Stromal cell of bone marrow (primary cell): ENCODE measurements around the gene TNS3.

Experiments used
- DNase-seq: peaks from one replicate; pipeline ENCODE4 v3.0.0-alpha.2; 2012; ENCODE audit warnings: low read depth

TNS3 gene

DNA sequence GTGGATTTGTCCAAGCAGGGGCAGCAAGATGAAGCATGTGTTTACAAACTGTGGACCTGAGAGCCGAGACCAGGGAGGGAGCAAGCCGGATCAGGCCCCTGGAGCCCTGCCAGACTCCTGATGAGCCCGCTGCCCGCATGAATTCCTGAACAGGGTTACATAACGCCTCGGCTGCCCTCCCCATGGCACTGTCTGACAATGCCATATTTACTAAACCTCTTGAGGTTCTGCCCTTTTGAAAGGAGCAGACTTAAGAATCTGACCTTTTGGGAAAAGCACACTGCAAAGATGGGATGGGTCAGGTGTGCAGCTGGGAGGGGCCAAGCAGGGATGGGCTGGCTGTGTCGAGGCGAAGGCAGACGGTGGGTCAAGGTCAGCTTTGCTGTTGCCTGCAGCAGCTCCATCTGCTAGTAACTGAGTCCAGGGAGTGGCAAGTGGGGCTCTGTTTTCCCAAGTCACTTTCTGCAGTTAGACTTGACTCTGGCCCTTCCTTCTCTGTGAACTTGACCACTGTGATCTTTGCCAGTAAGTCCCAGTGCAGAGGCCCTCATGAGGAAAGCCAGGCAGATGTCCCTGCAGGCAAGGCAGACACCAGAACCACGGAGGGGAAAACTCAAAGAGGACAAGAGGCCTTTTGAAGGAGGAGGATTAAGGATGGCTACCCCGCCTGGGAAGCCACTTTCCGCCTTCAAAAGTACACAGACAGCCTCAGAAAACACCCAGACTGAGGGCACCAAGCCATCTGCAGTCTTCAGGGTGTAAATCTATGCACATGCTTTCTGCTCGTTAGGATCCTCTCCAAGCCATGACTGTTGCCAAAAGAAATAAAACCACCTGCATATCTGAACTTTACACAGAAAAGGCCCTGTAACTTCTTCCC, 175.8 kb downstream of the TNS3 start:
- no peak for DNase-seq

DNA sequence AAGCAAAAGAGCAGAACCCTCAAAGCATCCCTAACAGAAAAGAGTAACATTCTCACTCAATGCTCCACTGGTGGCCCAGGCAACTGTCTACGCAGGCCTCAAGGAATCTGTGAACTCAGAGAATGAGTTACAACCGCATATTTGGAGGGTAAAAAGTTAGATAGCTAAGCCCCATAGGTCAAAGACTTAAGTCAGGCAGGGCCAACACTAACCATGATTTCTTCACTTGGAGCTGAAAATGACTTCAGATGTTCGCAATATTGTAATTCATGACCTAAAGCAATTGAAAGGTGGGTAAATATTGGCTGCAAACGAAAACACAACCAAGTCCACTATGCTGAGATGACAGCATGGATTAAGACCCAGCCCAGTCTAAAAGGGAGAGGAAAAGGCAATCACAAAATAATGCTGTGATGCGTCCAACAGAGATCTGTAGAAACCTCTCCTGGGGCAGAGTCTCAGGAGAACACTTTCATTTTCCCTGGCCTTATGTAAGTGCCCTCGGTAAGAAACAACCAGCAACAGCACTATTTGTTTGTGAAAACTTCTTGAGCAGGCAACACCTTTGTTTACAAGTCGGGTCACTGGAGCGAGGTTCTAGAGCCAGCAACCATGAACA, 176.5 kb downstream of the TNS3 start:
- DNase-seq = no peak

DNA sequence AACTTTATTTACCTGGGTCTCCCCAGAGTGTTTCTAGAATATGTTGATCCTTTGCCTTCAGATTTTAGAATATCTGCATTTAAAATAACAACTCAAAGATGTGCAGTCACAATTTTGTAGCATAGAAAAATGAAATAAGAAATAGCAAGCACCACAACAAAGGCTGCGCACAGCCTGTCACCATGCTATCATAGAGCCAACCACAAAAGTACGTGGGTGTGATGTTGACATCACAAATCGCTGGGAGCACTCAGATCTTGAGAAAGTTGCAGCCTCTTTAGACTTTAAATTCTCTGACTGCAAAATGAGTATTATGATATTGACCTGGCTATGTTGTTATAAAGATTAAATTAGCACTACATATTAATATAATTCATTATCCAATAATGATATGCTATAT, 177.9 kb downstream of the TNS3 start:
- peak; percentile 48 for DNase-seq

DNA sequence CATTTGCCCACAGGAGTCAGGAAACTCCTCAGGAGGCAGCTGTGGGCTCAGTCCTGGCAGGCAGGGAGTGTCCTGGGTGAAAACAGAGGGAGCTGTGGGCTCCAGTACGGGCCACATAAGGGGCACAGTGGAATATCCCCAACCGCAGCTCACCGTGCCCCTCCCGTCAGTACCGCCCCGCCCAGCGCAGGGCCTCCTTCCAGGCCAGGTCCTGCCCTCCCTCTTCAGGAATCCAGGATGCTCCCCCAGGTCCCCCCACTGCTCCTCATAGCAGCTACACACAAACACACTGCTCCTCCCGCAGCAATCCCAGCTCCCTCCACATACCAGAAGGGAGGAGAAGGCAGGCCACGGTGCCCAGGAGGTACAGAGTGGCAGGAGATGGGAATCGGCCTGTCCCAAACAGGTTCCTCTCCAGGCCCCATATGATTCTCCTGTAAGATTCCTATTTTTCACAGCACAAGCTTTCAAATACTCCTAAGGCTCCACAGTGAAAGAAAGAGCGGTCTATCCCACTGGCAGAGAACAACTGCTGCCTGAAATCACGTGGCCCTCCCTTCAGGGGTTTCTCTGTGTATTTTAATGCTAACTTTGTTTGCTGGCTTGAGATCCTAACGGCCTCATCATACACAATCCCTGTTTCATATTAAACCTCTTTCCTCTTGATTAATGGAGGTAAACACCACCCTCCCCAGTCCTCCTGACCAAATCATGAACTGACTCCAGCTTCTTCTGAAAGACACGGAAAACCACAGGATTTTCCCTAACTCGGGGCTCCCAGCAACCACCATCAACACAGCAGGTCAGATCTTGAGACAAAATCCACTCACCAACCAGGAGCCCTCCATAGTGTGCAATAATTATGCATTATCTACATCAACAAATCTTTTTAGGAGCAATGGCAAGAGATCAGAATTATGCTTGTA, 178.7 kb downstream of the TNS3 start:
- DNase-seq = no peak

DNA sequence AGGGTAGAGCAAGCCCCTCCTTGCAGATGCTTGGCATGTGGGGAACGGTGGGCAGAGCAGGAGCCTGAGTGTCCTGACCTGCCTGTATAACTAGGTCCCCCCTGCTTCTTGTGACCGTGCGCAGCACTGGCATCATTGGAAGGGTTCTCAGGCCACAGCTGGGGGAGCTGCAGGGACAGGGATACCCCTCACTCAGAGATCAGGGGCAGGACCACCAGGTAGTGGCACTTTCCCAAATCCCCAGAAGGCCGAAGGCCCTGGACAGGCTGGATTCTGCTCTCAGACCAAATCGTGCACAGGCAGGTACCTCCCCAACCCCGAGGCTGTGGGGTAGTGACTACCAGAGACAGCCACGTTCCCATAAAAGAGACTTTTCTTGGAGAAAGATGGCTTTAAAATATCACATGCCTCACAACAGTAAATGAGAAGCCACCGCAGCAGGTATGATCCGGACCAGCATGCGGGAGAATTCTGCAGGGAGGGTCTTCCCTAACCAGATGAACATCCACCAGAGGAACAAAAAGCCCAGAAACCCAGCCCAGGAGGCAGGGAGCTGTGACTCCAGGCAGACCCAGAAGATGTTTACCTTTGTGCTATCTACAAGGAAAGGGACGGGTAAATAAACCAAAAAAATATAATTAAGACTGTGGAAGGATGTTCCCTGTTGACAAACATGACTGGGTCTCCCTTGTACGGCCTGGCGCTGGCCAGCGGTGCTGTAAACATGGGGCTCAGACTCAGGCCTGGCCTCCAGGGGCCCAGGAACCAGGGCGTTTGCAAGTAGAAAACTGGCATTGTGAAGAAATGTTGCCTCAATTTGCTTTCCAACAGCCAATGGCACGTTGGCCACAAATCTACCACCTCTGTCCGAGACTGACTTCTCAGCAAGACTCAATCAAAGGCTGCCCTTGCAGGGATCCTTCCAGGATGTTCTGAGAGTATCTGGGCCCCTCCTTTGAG, 180.0 kb downstream of the TNS3 start:
- no peak for DNase-seq

DNA sequence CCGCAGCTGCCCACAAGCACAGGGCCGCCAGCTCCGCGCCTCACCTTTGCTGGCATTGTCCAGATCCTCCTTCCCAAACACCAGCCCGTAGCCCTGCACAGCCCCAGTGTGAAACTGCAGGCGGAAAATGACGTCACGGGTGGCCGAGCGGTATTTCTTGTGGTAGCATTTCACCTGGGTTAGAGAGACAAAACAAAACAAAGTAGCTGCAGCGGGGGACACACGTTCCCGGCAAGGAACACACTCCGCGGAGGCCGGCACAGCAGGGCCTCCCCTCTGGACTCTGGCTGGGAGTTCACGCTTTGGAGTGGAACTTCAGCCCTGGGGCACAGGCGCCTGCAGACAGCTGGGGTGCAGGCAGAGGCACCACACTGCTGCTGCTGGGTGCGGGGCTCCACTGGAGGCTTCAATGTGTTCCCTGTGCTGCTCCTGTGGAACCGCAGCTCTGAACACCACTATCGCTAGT, 181.1 kb downstream of the TNS3 start:
- no peak for DNase-seq

DNA sequence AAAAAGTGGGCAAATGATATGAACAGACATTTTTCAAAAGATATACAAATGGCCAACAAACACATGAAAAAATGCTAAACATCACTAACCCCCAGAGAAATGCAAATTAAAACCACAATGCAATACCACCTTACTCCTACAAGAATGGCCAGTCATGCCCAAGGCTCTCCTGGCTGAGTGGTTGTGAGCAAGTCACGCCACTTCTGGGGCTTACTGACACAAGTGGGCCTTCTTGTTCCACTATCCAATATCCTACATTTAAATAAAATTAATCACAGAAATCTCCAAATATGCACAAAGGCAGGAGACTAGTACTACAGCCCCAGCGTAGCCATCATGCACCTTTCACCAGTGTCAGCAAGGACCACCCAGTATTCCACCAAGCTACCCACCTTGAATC, 181.9 kb downstream of the TNS3 start:
- DNase-seq = no peak

DNA sequence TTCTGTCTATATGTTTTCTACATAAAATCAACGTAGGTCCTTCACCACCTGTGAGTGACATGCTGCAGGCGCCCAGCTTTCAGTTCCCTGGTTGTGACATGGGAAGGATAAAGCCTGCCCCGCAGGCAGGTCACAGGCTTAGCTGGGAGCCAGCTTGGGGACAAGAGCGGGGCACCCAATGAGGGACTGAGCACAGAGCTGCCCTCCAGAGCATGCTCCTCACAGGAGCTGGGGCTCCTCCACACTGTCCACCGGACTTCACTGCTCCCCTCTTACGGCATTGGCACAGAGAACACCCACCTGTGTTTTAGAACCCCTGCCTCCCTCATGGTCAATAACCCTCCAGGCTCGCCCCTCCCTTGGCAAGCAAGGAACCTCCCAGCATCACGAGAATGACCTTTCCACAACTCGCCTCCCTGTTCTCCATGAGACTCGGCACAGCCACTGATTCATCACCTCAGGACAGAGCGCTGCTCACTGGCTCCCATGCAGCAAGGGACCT, 187.1 kb downstream of the TNS3 start:
- no peak for DNase-seq

DNA sequence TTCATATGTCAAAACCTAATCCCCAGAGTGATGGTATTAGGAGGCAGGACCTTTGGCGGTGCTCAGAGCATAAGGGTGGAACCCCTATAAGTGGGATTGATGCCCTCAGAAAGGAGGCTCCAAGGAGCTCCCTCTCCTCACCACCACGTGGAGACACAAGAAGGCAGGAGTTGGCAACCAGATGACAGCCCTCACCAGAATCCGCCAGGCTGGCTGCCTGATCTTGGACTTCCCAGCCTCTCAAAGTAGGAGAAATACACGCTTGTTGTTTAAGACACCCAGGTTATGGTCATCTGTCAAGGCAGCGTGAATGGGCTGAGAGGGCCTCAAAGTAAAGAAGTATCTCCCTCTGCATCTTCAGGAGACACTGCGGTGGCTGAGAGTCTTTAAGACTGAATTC, 187.7 kb downstream of the TNS3 start:
- no peak for DNase-seq

DNA sequence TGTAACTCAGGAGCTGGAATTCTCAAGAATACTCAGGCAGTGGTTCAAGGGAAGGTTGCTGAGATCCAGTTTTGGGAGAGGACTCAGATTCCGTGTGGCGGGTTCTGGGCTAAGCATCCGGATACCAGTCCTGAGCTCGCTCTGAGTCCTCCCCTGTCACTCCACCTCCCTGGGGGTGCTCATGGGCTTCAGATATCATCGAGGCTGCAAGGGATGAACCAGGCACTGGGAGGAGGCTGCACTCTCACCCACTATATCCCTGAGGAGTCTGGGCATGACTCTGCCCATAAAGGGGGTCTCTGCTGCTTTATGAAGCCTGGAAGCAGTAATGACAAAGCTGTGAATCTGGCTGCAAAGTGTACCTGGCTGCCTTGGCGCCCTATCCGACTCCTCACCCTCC, 188.5 kb downstream of the TNS3 start:
- DNase-seq = no peak

DNA sequence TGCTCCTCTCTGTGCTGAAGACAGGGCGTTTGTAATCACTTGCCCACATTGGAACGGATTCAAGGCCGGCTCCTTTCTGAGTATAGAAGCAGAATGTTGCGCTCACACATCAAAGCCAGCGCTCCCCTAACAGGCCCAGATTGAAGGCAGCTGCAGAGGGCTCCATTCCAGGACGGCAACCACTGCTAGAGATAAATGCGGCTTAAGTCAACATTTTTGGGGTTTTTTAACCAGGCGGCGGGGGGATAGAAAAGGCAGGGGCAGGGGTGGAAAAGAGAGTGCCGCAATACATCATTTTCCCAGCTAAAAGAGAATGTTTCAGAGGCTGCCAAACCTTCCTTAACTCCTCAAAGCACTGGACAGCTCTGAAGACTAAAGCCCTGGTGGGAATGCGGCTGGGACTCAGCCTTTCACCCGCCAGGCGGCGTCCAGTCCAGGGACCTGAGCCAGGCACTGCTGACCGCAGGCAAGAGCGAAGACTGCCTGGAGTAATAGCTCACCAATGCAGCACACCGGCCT, 189.6 kb downstream of the TNS3 start:
- DNase-seq = peak; percentile 73

DNA sequence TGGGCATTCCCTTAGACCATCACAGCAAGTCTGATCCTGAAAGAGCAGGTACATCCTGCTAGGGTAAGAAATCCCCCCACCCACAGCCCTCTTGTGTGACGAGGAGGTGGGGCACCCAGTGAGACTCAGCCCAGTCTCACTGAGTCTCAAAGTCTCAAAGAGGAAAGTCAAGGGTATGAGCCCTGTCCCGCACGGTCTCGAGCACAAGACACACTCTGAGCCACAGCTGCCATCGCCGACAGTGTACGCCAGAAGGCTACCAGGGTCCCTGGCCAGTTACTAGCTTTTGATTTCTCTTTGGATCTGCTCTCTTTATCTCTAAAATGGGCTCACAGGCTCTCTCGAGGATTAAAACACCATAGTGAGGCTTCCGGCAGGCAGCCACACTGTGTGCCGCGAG, 190.2 kb downstream of the TNS3 start:
- no peak for DNase-seq

DNA sequence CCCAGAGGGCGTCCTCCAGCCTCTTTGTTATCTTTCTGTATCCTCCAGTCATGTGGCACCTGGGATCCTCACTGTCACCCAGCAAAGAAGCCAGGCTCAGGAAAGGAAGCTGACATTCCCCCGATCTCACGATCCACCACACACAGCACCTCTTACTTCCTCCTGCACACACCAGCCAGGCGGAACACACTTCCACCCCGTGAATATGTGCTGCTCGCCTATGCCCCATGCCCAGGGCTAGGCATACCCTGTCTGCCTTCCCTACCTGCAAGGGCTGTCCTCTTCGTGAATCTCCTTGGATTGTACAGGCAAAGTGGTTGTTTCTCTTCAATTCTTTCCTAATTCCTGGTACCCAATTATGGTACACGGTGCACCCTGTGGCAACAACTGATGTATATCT, 191.0 kb downstream of the TNS3 start:
- DNase-seq = no peak

DNA sequence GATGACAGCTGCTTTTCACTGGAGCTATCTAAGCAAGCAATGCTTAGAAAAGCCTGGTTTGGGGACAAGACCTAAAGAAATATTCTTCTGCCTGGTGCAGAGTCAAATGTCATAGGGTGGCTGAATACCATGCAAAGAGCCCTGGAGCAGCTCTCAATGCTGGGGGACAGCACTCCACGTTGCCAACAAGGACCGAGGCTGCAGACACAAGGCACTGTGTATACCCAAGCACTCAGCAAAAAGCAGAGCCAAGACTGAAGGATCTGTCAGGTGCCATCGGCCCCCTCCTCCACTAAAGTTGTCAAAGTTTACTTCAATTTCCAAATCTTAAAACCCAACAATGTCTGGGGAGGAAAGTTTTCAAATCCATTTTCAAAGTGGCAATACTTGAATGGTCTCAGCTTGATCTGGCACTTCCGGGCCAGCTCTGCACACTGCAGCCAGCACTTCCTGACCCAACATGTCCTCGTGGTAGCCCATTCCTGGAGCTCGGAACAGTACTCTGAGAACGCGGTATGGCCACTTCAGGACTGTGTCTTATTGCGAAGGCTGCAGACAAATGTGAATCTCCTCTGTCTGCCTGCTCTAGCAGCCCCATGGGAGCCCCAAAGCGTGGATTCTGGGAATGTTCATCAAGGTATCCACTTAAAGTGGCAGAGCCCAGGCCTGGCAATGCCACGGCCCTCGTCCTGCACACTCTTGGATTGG, 191.8 kb downstream of the TNS3 start:
- DNase-seq = no peak

DNA sequence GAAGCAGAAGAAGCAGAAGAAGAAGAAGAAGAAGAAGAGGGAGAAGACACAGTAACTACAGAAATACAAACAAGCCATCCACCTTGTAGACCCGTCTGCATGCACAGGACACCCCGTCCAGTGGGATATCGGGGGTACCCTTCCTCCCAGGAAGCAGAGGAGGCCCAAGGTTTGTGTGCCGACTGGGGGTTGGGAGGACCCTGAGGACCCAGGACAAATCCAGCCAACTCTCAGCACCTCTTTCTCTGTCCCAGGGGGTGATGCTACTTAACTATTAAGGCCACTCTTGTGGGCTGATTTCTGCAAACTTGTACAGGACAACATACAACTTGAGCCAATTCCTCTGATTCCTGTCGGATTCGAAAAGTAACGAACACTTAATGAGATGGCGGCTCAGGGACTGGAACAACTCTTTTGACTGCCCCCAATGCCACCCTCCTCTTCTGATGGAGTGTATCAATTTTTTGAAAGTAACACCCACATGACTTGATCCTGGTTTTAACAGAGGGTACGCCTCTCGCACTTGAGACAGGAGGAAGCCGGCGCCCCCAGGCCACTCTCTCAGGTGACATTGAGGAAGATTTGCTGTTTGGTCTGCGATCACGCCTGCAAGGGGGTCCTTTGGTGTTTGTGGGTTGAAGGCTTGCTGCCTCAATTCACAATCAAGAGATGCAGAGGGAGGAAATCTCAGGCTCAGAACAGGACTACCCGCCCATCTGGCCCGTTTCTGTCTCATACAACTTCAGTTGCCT, 192.6 kb downstream of the TNS3 start:
- DNase-seq = no peak

DNA sequence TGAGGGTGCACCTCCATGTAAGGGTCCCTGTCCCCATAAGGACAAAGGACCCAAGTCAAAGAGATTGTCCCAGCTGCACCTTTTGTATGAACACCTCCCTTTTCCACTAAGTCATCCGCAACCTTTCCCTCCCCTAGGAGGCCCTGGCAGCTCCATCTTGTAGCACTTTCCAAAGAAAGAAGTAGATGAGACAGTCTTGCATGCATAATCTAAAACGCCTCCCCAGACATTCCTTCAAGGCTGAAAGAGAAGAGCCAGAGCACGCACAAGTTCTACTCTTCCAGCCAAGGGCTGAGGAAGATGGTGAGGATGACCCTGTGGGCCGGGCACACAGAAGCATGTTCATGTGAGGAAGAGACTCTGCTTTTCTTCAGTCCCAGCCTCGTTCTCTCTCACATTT, 194.4 kb downstream of the TNS3 start:
- DNase-seq = no peak

DNA sequence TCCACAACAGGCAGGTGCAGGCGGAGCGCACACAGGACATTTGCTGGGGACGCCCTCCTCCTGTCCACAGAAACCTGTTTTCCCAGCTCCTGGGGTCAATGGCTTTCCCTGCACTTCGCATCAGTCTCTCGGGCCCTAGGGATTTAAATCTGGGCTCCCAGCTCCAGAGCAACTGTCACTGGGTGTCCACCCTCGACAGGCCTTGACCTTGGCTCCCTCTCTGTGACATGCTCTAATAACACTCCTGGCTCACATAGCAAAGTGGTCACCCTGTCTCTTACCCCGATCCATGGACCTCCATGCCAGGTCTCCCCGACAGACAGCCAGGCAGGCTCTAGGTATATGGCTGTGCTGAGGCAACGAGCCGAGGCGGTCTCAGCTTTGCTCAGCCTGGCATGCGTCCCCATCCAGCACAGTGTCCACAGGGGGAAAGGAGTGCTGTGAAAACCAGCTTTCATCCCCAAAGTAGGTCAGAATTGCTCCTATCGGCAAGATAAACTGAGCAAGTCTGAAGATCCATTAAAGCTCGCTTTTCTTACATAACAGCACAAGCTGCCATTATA, 195.6 kb downstream of the TNS3 start:
- no peak for DNase-seq

DNA sequence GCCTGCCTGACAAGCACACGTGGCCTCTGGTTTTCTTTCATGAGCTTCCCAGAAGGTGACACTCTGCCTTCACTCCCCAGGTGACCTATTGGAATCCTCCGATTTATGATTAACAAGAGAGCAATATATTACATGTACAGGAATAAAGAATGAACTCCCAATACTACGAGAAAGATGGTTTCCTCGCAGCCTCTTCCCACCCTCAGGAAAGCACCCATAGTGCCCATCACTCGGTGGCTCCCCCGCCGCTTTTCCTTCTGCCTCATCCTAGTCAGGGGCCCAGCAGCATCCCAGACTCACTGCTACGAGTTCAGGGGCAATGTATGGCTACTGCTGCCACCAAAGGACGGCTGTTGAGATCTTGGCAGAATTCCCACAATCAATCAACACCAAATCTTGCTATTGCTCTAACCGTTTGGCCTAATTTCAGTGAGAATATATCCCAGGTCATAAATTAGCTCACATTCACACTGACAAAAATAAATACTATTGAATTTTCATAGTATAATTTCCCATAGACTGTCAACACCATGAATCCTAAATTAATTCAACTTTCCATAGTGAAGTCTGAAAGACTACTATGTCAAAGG, 196.3 kb downstream of the TNS3 start:
- no peak for DNase-seq
